ENCODE measurements around the gene HSPG2.

The HSPG2 gene

DNA sequence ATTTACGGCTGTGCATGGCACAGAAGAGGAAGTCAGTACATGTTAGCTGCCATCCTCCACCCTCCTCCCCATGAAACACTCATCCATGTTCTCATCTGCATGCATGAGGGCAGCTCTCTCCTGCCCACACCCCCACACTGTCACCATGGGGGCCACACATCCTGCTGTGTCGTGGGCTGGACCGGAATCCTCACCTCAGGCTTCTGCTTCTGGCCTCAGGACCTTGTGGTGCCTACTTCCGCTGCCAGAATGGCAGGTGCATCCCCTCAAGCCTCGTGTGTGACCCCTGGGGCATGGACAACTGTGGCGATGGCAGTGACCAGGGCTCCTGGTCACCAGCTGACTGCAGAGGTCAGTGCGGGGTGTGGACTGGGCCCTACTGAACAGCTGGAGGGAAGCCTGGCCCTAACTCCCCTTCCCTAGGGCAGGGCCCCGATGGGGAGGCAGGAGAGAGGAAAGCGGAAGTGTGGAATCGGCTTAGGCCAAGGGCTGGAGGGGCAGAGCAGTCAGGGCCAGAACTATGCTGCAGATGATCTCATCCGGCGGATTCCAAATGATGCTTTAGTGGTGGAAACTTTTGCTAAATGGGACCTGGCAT, 121.3 kb downstream of the HSPG2 start:
- no peak for TF ChIP-seq ZFX (IDR thresholded peaks at IDR 0.05; ENCODE audit: borderline replicate concordance)
- TF ChIP-seq, protein P1, sequence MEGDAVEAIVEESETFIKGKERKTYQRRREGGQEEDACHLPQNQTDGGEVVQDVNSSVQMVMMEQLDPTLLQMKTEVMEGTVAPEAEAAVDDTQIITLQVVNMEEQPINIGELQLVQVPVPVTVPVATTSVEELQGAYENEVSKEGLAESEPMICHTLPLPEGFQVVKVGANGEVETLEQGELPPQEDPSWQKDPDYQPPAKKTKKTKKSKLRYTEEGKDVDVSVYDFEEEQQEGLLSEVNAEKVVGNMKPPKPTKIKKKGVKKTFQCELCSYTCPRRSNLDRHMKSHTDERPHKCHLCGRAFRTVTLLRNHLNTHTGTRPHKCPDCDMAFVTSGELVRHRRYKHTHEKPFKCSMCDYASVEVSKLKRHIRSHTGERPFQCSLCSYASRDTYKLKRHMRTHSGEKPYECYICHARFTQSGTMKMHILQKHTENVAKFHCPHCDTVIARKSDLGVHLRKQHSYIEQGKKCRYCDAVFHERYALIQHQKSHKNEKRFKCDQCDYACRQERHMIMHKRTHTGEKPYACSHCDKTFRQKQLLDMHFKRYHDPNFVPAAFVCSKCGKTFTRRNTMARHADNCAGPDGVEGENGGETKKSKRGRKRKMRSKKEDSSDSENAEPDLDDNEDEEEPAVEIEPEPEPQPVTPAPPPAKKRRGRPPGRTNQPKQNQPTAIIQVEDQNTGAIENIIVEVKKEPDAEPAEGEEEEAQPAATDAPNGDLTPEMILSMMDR (IDR thresholded peaks at IDR 0.05), result no peak
- H3K27ac ChIP-seq, result no peak overlapping the region

DNA sequence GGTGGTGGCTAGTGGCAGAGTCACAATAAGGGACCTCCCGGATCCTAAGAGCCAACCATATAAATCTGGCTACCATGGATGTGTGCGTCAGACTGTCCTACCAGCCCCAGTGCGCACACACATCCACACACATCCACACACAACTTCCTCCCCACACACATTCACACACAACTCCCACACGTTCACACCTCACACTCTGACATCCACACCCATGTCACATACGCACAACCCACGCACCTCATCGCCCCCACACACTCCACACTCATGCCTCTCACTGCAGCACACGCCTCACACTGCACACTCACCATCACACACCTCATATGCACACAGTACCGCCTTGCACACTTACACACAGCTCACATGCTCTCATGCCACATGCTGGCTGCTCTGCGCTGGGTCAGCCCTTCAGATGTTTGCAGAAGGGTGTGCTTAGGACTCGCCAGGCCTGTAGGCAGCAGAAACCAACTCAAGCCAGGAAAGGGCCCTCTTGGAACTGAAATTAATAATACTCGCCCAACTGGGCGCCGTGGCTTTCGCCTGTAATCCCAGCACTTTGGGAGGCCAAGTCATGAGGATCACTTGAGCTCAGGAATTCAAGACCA, 122.0 kb downstream of the HSPG2 start:
- H3K27ac ChIP-seq, result no peak overlapping the region
- TF ChIP-seq, protein P1 (IDR thresholded peaks at IDR 0.05), result no peak
- no peak for TF ChIP-seq ZFX (IDR thresholded peaks at IDR 0.05; ENCODE audit: borderline replicate concordance)

- TF ChIP-seq, protein P1 (IDR thresholded peaks at IDR 0.05), result peak; percentile 32
- TF ChIP-seq ZFX (IDR thresholded peaks at IDR 0.05; ENCODE audit: borderline replicate concordance), result no peak
- H3K27ac ChIP-seq, result no peak overlapping the region
Measured at GRCh38 chr1:21814241-21814918, 122.7 kb downstream of the HSPG2 start.

- TF ChIP-seq, protein P1 (IDR thresholded peaks at IDR 0.05), result no peak
- TF ChIP-seq ZFX (IDR thresholded peaks at IDR 0.05; ENCODE audit: borderline replicate concordance), result no peak
- no peak overlapping the region for H3K27ac ChIP-seq
Measured at GRCh38 chr1:21813542-21813941, 123.6 kb downstream of the HSPG2 start.

DNA sequence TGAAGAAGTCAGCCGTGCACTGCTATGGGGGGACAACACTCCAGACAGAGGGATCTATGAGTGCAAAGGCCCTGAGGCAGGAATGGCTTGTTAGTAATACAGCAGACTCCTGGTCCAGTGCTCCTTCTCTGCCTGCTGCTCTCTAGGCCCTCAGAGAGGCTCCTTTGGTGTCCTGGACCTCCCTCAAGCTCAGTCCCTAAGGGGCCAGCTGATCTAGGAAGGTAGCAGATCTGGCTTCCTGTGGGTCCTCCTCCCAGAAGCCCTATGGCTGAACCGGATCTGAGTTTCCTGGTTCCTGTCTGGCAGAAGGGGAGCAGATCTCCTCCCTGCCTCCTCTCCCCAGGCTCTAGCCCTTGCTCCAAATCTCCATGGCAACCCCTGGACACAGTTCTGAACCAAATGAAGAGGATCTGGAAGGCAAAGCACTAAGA, 125.2 kb downstream of the HSPG2 start, which contains the start of gene LDLRAD2:
Gene LDLRAD2 (plus strand): TSS at position 391 of the 431 bp plus-strand sequence. CDS start 187 bp downstream, outside the sequence.
- H3K27ac ChIP-seq, result no peak within 1 kb of the TSS
- no peak for TF ChIP-seq ZFX (IDR thresholded peaks at IDR 0.05; ENCODE audit: borderline replicate concordance)
- TF ChIP-seq, protein P1 (IDR thresholded peaks at IDR 0.05), result no peak

GRCh38 chr1:21804536-21804935, 132.6 kb downstream of the HSPG2 start:
- H3K27ac ChIP-seq, result no peak overlapping the region
- TF ChIP-seq, protein P1 (IDR thresholded peaks at IDR 0.05), result no peak
- no peak for TF ChIP-seq ZFX (IDR thresholded peaks at IDR 0.05; ENCODE audit: borderline replicate concordance)

DNA sequence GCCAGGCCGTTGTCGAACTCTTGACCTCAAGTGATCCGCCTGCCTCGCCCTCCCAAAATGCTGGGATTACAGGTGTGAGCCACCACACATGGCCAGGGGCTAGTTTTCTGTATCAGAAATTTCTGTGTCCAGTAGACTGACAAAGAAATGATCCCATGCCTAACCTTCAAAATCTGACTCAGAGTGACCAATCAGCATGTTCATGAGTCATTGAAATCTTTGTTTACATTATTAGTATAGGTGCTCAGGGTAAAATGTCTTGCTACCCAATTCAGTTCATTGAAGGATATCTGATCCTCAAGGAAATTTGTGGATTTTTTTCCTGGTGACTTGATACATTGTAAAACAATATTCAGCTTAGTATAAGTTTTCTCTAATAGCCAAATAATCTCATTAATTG, 136.0 kb downstream of the HSPG2 start:
- no peak overlapping the region for H3K27ac ChIP-seq
- no peak for TF ChIP-seq ZFX (IDR thresholded peaks at IDR 0.05; ENCODE audit: borderline replicate concordance)
- TF ChIP-seq, protein P1 (IDR thresholded peaks at IDR 0.05), result no peak

Data from 22Rv1 (cell line).